NCI-H2029 (cell line): Measurements from ENCODE around the gene GRIFIN.
"Not testable (repeated sequence)": the region's sequence is repeated elsewhere in the genome, so short reads cannot be mapped to it uniquely, and the experiment has no call there.

Experiments
- DNase-seq: peaks from one replicate; lab custom pipeline; 2025; lab: John Stamatoyannopoulos, UW

The GRIFIN gene

GRCh38 chr7:2453849-2454248 is 22.3 kb downstream of the GRIFIN start:
- not testable (repeated sequence) for DNase-seq

GRCh38 chr7:2452643-2453270 is 23.4 kb downstream of the GRIFIN start:
- no peak for DNase-seq

GRCh38 chr7:2452074-2452507 is 24.1 kb downstream of the GRIFIN start:
- DNase-seq = no peak

- DNase-seq = peak; percentile 66
These were observed 24.8 kb downstream of the GRIFIN start for GRCh38 chr7:2451171-2452073.

GRCh38 chr7:2450198-2451107 is 25.7 kb downstream of the GRIFIN start:
- DNase-seq = no peak

GRCh38 chr7:2446676-2447075 is 29.5 kb downstream of the GRIFIN start:
- DNase-seq = no peak

GRCh38 chr7:2445898-2446555 is 30.2 kb downstream of the GRIFIN start:
- DNase-seq = no peak

GRCh38 chr7:2445047-2445446 is 31.2 kb downstream of the GRIFIN start:
- no peak for DNase-seq

GRCh38 chr7:2444476-2444875 is 31.7 kb downstream of the GRIFIN start:
- DNase-seq = no peak

GRCh38 chr7:2443491-2443890 is 32.7 kb downstream of the GRIFIN start:
- no peak for DNase-seq

- no peak for DNase-seq
These were observed 34.7 kb downstream of the GRIFIN start for GRCh38 chr7:2441430-2442058.

GRCh38 chr7:2440608-2441245 is 35.5 kb downstream of the GRIFIN start:
- no peak for DNase-seq

- no peak for DNase-seq
These were observed 37.4 kb downstream of the GRIFIN start for GRCh38 chr7:2438775-2439174.

- no peak for DNase-seq
These were observed 38.0 kb downstream of the GRIFIN start for GRCh38 chr7:2438186-2438585.

GRCh38 chr7:2437537-2438148 is 38.6 kb downstream of the GRIFIN start:
- DNase-seq = no peak

GRCh38 chr7:2437136-2437535 is 39.1 kb downstream of the GRIFIN start:
- DNase-seq = no peak

GRCh38 chr7:2436341-2437104 is 39.7 kb downstream of the GRIFIN start:
- no peak for DNase-seq

GRCh38 chr7:2435146-2435545 is 41.1 kb downstream of the GRIFIN start:
- DNase-seq = no peak

- DNase-seq = no peak
These were observed 42.3 kb downstream of the GRIFIN start for GRCh38 chr7:2433713-2434550.
